Muscle of arm (tissue), 12 donors: Measurements from ENCODE around the gene DPYSL4. TPM values are rescaled to one million over a fixed set of nuclear protein-coding genes. Genes with fewer than 3 reads are reported as not detected.

Source experiments
- DNase-seq: peaks from one replicate; pipeline ENCODE4 v3.0.0-alpha.2; 2013
- polyA plus RNA-seq, 12 donors: library from polyadenylated mRNA; unstranded; fragments of 120-200 nt; gene quantifications; one replicate each; pipeline ENCODE4 v1.2.1, GENCODE V29; 2013; ENCODE audit not compliant: insufficient read length in 12 of 12

Gene DPYSL4
- polyA plus RNA-seq, 12 donors = 1.8 to 5.3 (median 2.8) TPM; not detected in 2

DNA sequence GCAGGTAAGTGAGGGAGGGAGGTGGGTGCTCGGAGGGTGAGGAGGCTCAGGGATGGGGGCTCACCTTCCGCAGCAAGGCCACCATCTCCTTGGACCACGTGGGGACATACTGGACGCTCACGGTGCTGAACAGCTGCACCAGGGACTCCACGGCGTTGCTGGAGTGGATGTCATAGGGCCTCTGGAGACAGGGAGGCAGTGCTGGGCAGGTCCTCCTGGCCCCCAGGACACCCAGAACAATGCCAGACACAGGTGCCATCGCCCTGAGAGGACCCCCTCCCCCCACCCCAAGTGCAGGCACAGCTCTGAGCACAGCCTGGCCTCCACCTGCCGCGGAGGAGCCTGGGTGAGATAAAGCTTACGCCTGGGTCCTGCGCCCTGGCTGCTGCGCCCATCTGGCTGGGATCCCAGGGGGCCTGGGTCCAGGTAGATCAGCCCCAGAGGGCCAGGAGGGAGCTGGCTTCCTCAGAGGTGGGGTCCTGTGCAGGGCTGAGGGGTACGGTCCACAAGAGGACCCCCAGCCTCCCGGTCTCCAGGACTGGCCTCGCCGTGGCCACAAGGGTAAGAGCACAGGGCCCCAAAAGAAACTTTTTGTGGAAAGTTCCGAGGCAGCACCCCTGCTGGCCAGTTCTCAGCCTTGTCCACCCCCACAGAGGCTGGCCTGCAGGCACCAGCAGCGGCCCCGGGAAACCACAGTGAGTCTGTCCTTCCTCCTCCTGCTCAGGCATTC lies 37.8 kb downstream of the DPYSL4 start:
- DNase-seq = no peak

DNA sequence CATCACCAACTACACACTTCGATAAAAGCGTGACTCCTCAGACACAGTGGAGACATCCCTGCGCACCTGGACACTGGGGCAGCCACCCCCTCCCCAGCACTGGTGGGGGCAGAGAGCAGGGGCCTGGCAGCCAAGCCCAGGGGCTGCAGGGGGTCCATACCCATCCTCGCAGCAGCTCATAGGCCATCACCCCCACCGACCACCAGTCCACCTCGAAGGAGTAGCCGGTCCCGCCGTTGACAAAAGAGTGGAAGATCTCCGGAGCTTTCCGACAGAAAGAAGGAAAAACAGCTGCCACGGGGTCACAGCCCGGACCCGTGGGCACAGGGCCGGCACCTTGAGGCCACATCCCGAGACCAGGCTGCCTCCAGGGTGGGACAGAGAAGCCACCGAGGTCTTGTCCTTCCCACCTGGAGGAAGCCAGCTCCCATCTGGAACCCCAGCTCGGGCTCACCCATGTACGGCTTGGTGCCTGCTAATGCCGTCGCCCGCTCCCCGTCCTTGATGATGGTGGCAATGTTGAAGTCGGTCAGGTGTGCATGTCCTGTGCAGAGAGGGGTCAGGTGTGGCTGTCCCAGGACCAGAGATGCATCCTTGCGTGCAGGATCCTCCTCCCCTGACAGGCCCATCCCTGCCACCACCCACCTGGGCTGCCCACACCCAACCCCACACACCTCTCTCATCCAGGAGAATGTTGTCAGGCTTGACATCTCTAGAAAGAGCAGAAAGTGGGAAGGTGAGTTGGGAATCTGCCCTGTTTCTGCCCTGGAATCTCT lies 38.5 kb downstream of the DPYSL4 start:
- no peak for DNase-seq

DNA sequence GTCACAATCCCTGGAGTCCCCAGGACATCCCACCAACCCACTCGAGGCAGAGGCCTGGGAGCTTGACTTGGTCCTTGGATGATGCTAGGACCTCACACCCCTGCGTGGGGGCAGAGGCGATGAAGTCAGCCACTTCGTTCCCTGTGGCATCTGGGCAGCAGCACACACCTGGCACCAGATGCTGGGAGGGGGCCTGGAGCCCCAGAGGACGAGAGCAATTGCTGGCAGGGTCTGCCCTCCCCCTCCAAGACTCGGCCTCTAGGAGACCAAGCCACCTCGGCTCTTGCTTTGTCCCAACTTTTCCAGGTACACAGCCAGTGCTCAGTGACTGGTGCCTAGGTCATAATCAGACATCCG lies 39.1 kb downstream of the DPYSL4 start:
- no peak for DNase-seq

DNA sequence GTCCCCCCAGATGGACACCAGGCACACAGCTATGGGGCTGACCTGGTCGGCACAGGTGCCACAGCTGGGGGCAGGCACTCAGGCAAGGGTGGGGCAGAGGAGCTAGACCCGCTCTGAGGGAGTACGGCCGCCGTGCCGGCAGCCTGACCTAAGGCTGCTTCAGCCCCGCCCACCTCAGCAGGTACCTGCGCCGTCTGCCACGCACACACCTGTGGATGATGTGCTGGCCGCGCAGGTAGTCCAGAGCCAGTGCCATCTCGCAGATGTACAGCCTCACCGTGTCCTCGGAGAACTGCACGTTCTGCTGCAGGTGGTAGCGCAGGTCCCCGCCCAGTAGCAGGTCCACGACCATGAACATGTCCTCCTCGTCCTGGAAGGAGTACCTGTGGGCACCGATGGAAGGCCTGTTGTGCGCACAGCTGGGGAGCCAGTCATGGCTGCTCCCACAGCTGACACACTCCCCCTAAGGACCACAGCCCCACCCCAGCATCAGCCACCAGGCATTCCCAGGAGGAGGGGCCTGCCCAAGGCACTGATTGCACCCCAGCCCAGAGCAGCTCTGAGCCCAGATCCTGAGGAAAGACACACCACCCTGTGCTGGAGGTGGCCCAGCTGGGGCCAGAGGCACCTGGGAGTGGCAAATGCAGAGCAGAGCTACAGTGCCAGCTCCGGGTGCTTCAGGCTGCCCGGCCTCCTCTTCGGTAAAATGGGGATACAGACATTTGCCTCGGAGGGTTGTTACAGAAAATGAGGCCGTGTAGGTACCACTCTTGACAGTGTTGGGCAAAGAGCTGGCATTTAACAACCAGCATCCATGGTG lies 40.0 kb downstream of the DPYSL4 start:
- DNase-seq = no peak

DNA sequence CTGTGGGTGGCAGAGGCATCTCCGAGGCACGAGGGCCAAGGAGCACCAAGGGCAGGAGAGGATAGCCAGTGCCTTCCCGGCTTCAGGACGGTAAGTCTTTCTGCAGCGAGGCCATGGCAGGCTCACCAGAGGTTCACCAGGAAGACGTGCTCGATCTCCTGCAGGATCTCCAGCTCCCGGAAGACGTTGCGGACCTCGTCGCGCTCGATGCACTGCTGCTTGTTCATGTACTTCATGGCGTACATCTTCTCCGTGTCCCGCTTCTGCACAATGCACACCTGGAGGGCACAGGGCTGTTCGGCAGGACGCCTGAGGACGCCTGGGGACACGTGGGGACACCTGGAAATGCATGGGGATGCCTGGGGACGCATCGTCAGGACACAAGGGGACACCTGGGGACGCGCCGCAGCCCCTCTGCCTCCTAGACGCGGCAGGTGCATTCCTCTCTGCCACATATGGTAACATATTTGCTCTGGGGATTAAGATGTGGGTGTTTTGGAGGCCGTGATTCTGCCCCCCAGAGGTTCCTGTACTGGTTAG lies 41.2 kb downstream of the DPYSL4 start:
- DNase-seq = no peak

DNA sequence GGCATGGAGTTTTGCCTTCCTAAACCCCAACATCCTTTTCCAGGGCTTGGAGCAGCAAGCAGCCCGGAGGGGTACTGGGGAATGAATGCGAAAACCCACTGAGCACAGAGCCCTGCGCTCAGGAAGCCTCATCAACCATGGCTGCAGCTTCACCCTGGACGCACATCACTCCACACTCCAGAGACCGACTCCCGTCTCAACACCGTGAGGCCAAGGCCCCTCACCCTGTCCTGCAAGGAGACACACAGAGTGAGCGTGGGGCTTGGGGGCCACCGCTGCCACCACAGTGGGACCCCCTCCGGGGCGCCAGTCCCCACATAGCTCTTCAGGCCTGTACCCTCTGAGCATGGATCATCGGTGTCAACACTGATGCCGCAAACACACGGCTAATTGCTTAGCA lies 41.9 kb downstream of the DPYSL4 start:
- no peak for DNase-seq

DNA sequence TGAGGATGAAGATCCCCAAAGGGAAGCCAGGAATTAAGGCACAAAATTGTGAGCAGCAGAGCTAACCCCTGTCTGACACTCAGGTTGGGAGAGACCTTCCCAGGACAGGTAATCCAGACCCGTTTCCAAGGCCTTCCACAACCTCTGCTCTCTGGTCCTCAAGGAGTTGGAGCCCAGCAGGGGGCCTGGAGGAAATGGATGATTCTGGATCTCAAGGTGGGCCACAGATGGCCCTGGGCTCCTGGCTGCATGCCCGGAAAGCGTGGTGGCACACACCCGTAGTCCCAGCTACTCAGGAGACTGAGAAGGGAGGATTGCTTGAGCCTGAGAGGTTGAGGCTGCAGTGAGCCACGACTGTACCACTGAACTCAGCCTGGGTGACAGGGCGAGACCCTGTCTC lies 42.3 kb downstream of the DPYSL4 start:
- no peak for DNase-seq

DNA sequence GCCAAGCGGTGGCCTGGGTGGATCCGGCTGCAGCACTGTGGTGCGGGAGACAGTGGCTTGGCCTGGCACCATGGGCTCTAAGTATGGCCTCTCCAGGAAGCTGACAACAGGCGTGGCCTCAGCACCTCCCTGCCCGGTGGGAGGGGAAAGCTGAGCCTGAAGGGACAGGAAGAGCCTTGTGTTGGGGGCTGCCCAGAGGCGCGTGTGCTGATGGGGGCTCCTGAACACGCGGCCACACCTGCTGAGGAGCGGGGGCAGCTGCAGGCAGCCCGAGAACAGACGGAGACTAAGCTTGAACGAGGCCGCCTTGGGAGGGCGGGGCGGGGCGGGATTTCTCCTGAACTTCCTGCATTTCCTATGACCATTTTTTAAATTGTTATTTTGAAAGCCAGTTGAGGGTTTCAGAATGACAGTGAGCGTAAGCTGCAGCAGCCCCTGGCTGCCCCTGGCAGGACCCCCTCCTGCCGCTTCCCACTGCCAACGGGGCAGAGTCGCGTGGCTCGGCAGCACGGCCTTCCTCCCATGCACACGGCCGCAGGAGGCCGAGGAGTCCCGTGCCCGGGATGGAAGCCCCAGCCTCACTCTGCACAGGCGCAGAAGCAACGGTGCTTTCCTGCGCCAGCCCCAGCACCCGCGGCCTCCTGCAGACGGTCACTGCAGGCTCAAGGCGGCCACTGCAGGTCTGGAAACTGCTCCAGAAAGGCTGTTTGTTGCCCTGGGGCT lies 43.2 kb downstream of the DPYSL4 start:
- no peak for DNase-seq

DNA sequence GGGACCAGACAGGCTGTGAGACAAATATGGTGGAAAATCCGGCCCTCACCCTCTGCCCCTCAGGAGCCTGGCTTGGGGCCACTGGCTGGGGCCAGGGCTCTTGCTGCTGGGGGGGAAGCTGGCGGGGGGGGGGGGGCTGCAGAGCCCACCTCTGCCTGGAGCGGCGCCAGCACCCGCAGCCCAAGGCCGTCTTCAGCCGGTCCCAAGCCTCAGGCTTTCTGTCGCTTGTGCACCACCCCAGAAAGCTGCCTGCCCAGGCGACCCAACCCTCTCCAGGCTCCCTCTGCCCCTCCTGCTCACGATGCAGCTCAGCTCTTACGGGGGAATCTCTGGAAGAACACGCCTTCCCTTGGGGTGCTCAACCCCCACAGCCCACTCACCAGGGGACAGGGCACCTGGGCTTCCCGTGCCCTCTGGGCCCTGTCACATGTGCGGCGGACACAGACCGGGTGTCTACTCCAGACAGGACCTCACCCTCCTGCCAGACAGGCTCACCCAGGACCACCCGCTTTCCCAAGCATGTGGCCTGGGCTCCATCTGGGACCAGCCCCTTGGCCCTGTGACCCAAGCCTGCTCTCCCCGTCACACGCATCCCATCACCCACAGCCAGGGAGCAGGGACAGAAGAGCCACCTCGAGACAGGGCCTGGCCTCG lies 43.9 kb downstream of the DPYSL4 start:
- no peak for DNase-seq

DNA sequence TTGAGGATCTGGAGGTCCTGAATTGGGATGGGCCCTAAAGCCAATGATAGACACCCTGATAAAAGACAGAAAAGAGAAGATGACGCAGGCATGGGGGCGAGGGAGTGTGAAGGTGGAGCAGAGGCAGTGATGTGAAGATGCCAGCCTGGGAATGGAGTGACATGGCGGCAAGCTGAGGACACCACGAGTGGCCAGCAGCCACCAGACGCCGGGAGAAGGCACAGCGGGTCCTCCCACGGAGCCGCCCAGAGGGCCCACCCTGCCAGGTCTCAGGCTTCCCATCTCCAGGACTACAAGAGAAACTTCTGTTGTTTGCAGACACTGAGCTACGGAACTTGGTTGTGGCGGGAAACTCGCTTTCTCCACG lies 44.9 kb downstream of the DPYSL4 start:
- DNase-seq = no peak

DNA sequence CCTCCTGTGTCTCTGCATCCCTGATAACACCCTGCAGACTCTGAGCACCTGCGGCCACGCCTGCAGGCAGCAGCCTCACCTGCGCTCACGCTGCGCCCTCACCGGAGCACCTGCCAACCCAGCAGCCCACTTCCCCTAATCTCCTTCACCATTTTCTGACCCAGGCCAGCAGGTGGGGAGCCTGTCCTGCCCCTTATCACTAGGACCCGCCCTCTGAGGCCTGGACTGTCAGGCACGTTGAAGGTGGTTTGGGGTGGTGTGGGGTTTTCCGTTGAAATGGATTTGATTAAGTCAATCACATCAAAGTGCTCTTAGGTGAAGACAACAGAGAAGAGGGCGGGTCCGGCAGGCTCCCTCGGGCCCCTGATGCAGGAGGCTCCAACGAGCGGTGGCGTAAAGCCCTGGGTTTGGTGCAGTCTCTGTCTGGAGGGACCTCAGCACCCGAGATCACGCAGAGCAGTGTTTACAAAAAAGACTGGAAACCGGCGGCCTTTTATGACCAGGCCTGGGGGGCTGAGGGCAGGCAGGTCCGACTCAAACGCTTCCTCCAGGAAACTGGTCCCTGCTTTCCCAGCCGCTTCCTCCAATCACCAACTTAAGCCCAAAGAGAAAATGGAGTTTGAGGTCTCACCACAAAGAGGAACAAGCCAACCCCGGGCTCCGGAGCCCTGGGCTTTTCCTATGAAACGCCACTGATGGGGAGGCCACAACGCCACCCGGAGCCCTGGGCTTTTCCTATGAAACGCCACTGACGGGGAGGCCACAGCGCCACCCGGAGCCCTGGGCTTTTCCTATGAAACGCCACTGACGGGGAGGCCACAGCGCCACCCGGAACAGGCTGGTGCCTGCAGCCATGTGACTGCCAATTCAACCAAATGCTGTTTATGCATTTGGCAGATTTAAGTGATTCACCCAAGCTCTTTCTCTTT lies 45.5 kb downstream of the DPYSL4 start:
- DNase-seq = no peak

DNA sequence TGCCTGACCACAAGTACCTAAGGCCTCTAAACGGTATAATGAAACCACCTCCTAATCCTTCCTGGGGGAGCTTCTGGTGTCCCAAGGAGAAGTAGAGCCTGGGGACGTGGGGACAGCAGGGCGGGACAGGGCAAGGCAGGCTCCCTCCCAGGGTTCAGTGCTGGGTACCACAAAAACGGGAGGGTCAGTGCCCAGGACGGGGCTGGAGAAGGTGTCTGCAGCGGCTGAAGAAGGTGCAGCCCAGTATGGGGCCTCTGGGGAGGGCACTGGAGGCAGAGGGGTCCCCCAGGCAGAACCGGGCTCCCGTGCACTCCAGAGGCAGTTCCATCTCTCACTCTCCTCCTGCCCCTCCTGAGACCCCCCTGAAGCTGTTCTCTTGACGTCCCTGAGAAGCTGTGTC lies 46.2 kb downstream of the DPYSL4 start:
- no peak for DNase-seq

DNA sequence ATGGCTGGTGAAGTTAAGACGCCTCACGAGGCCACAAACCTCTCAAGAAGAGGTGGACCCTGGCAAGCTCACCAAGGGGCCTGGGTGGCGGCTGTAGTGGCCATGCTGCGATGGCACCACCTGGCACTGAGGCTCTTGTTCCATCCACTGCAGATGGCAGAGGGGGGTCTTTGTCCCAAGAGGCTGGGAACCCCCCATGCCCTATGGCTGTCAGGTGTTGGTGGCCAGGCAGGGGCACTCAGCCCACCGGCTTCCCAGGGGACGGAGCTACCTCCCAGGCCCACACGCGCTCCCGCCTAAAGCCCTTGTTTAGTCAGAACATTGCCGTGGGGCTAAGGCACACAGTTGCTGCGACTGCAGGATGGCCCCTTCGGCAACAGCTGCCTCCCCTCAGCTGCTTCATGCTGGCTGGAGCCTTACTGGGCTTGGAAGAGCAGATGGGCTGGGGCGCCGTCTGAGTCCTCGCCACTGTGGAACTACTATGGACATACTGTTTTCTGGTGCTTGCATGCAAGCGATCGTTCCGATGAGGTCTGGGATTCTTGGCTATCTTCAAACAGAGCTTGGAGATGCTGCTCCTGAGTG lies 46.8 kb downstream of the DPYSL4 start:
- DNase-seq = no peak

DNA sequence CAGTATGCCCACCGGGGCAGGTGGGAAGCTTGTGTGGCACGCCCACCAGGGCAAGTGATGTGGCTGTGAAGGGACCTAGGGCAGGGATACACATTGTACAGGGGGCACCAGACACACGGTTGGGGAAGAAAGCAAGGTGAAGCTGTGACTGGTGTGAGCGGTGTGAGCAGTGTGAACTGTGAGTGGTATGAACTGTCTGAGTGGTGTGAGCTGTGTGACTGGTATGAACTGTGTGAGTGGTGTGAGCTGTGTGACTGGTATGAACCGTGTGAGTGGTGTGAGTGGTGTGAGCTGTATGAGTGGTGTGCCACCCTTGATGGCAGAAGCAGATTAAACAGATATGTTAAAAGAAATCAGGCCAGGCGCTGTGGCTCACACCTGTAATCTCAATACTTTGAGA lies 48.1 kb downstream of the DPYSL4 start:
- DNase-seq = no peak

DNA sequence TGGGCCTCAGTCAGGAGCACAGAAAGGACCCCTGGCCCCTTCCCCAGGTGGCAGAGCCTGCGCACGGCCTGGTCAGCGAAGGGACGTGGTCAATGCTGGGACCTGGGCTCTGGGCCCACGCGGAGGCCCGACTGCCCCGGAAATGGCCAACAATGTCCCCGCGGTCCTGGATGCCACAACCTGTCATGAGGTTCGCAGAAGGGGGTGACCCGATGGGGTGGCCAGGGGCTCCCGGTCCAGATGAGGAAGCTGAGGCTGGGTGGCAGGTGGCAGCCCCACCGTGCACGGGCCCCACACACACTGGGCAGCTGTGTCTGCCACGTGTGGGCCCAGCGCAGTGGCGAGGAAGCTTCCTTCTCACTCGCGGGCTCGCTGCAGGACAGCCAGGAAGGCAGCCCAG lies 49.4 kb downstream of the DPYSL4 start:
- no peak for DNase-seq

DNA sequence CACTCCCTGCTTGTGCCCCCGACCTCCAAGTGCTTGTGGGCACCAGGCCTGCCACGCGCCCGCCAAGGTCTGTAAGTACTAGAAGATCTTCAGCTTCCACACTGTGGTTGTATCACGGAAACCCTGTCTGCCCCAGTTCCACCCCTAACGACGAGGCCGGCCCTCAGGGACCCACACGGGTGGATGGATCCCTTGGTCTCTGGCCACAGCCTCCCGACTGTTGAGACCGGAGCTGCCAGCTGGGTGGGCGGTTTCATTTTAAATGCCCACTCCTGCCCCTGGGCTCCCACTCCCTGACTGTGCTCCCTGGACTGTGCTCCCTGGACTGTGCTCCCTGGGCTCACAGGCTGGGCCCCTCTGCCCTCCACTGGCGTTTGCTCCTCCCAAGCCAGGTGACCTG lies 50.1 kb downstream of the DPYSL4 start:
- DNase-seq = no peak

DNA sequence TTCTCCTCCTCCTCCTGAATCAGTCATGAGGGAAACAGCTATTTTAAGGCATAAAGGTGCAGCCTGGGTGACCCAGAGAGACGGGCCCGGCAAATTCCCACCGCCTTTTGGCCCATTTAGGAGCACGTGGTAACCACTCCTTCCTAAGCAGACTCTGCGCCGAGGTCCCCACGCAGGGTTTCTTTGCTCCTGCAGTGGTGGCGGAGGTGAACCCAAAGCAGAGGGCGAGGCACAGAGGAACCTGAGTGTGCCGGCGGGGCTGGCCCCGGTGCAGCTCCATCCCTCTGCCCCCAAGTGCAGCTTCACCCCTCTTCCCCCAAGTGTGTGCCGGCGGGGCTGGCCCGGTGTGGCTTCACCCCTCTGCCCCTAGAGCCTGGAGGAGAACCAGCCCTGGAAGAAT lies 50.6 kb downstream of the DPYSL4 start:
- no peak for DNase-seq

DNA sequence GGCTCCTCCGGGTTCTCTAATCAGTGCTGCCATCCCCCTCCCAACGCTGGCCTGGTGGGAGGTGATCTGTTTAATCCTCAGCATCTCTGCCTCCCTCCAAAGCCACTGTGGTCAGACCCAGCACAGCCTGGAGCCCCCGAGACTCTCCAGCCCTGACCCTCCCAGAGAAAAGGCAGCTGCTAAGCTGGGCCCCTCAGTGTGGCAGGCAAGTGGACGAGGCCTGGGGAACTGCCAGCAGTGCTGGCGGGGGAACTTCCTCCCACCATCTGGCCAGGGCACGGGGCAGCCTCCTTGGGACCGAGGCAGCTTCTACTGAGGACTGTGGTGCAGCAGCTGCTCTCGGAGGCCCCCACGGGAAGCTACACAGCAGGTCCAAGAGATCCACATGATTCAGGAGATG lies 51.1 kb downstream of the DPYSL4 start:
- DNase-seq = no peak

DNA sequence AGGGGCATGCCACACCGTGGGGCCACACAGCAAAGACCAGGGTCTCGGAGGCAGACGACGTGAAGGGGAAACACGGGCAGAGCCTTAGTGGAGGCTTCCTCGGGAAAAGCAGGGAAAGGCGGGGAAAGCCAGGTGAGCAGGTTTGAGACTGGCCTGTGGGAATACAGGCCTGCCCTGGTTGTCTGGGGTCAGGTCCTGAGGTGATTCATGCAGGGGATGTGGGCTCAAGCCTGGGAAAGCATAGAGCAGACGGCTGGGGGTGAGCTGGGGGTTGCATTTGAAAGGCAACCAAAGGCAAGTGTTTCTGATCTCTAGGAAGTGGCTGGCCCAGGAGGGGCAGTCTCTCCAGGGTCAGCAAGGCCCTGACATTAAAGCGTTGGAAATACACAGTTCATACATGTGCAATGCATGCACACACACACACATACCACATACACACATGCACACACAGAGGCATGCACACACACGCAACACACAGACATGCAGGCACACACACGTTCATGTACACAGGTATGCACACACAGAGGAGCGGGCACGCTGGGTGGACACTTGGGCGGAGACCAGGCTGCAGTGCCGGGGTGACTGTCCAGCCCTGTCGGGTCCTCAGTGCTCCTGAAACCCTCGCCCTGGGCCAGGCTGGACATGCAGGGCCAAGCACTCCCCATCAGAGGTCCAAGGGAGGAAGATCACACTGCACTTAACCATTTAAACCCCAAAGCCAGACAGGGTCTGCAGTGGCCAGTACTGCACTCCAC lies 51.8 kb downstream of the DPYSL4 start:
- DNase-seq = no peak
